Subcutaneous adipose tissue (tissue), 4 donors: ENCODE measurements around the gene HLA-C. TPM values are rescaled to one million over a fixed set of nuclear protein-coding genes. Genes with fewer than 3 reads are reported as not detected.

Experiments
- total RNA-seq, 4 donors: library from RNA; depleted of rRNA; stranded (reverse); fragments of >200 nt; gene quantifications; one replicate each; pipeline ENCODE4 v1.1.0, GENCODE V29; 2016
- TF ChIP-seq, protein P1 (sequence below): fragments of 450-650 bp; IDR thresholded peaks from one replicate; pipeline ENCODE4 v1.5.1; 2016; ENCODE audit warnings: low read depth, mild to moderate bottlenecking, control low read depth, antibody characterized with exemption, moderate library complexity

HLA-C gene
- total RNA-seq, 4 donors from 2014 or later = 103 to 691 (median 453) TPM

DNA sequence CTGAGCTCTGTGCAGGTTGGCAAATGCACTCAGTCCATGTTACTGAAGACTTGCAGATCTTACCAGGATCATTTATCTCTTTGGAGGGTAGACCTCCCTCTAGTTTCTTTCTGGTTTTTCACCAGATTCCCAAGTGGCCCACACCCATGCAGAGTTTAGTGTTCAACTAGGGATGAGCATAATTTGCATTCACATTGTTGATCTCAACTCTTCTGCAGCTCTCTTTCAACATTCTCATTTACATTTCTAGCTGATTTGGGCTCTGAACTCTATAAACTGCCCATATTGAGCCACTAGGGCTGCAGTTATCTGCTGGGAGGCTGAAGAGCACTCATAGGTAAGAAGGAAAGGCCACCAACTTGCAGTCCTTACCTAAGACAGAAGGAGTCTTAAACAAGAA, 17.9 kb upstream of the HLA-C start:
- TF ChIP-seq, protein P1, sequence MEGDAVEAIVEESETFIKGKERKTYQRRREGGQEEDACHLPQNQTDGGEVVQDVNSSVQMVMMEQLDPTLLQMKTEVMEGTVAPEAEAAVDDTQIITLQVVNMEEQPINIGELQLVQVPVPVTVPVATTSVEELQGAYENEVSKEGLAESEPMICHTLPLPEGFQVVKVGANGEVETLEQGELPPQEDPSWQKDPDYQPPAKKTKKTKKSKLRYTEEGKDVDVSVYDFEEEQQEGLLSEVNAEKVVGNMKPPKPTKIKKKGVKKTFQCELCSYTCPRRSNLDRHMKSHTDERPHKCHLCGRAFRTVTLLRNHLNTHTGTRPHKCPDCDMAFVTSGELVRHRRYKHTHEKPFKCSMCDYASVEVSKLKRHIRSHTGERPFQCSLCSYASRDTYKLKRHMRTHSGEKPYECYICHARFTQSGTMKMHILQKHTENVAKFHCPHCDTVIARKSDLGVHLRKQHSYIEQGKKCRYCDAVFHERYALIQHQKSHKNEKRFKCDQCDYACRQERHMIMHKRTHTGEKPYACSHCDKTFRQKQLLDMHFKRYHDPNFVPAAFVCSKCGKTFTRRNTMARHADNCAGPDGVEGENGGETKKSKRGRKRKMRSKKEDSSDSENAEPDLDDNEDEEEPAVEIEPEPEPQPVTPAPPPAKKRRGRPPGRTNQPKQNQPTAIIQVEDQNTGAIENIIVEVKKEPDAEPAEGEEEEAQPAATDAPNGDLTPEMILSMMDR = no peak

DNA sequence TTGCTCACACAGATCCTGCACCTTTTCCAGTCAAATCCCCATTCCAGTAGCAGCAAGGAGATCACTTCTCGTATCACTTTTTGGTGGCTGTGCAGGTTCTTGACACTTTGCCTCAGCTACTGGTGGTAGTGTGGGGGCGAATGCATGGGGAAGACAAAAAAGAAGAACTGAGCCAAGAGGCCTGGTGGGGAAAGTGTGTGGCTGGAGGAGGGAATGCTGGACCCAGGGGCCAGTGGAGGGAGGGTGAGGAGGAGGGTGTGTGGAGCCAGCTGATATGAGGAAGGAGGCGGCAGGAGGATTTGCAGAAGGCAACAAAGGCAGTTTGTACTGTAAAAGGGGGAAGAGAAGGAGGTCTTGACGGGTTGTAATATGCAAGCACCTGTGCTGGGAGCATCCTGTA, 15.7 kb upstream of the HLA-C start:
- TF ChIP-seq, protein P1 = no peak

DNA sequence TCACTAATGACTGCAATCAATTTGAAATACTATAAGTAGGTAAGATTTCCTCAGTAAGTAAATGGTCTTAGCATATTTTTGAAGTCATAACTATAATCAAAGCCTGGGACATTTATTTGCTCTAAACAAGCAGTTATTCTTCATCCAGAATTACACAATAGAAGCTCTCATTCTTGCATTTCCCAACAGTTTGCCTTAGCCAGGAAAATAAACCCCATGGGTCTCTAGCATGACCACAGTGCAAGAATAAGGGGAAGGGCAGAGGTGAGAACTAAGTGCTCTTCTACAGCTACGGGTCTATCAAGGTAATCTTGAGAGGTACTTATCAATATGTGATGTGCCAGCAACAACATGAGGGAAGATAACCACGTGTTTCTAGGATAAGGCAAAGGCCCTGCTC, 14.1 kb upstream of the HLA-C start:
- TF ChIP-seq, protein P1 = no peak

DNA sequence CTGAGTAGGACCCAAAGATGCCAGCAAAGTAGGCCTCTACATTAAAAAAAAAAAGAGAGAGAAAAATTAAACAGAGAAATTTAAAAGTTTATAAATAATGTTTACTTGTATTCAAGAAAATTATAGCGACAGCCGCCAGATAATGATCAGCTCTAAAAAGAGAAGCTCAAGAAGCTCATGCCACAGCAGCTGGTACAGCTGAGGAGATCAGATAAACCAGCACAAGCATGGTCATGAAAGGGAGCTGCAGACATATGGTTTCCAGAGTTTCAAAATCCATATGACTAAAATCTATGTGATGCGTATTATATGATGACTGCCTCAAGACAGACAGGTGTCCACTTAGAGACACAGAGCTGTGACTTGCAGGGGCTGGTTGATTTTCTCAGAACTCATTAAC, 13.6 kb upstream of the HLA-C start:
- TF ChIP-seq, protein P1 = no peak

DNA sequence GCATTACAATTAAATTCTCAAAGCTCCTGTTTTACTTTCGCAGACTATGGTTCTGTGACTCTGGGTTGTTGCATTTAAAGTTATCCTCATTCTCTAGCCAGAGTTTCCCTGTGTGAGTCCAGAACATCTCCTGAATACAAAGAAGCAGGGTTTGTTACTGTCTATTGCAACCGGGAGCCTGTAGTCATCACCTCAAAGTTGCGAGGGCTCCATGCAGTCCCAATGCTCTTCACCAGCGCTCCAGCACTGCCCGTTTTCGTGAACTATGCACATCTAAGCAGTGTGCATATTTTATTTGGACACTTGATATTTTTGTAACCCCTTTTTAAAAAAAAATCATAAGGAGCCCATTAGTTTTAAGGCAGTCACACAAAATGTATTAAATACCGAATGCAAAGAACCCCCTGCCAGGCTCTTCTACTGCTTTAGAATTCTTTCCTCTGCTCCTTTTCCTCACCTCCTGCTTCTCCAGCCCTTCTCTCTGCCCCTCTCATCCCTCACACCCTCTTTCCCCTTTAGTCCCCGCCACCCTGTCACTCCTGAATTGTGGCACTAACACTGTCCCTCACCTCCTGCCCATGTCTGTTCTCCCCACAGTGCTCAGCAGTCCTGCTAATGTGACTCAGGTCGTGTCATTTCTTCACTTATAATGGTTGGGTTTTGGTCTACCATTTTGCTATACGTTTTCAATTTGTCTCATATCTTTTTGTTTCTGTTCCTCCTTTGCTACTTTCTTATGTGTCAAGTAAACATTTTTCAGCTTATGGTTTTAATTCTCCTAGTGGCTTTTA, 1.1 kb upstream of the HLA-C start:
- TF ChIP-seq, protein P1 = no peak

DNA sequence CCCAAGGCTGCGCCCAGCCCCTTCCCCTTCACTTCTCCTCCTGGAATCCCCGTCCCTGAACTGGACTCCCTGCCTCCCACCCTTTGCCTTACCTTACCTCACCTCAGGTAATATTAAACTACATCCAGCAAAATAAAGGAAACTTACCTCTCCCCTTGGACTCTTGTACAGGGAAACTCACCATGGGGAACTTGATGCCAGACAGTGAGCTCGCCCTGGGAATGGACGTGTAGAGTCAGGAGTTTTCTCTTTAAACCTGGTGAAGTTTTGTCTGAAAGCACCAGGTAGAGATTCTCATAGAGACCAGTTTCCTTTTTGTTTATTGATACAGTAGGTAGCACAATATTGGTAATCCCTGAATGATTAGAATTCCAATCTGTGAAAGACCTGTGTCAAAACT, 544 bp upstream of the HLA-C start:
- TF ChIP-seq, protein P1 = no peak

DNA sequence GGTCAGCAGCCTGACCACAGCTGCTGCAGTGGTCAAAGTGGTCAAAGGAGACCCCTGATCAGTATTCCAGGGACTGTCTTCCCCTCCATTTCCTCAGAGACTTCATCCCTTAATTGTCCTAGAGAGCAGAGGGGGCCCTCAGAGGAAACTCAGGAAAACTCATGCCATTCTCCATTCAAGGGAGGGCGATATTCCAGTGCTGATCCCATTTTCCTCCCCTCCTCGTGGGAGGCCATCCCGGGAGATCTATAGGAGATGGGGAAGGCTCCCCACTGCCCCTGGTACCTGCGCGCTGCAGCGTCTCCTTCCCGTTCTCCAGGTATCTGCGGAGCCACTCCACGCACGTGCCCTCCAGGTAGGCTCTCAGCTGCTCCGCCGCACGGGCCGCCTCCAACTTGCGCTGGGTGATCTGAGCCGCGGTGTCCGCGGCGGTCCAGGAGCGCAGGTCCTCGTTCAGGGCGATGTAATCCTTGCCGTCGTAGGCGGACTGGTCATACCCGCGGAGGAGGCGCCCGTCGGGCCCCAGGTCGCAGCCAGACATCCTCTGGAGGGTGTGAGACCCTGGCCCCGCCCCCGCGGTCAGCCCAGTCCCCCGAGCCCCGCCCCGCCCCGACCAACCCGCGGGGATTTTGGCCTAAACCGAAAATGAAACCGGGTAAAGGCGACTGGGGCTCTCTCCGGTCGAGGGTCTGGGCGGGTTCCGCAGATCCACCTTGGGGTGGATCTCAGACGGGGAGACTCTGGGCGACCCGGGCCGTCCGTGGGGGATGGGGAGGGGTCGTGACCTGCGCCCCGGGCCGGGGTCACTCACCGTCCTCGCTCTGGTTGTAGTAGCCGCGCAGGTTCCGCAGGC, 878 bp downstream of the HLA-C start:
- TF ChIP-seq, protein P1 = no peak
